Measurements from ENCODE around the gene STEAP3.

Gene STEAP3

GRCh38 chr2:119305497-119306195 is 82.0 kb downstream of the STEAP3 start:
- no peak for DNase-seq

- DNase-seq, result no peak
These were observed 82.6 kb downstream of the STEAP3 start for GRCh38 chr2:119306196-119306590.

- no peak for DNase-seq
These were observed 83.9 kb downstream of the STEAP3 start for GRCh38 chr2:119307419-119308140.

GRCh38 chr2:119308793-119309330 is 85.2 kb downstream of the STEAP3 start:
- no peak for DNase-seq

- DNase-seq, result no peak
These were observed 87.7 kb downstream of the STEAP3 start for GRCh38 chr2:119311371-119311770.

- no peak for DNase-seq
These were observed 88.2 kb downstream of the STEAP3 start for GRCh38 chr2:119311831-119312230.

Measured in CD4-positive, alpha-beta T cell treated with Interferon alpha-2 for 1 hour (primary cell).